WTC11 (cell line): ENCODE results near the gene GAA. TPM values are rescaled to one million over a fixed set of nuclear protein-coding genes. Genes with fewer than 3 reads are reported as not detected.

Source experiments
- ATAC-seq: fragments of 200-7000 bp; cut with Tn5 transposase; 2 replicates; pipeline ENCODE4 v1.10.0; 2021; ENCODE audit warnings: mild to moderate bottlenecking, moderate library complexity
- CTCF ChIA-PET: fragments of 300-600 bp; sonication (Branson Sonifier 250); formaldehyde crosslinking; loops from one replicate; lab custom pipeline; 2021; ENCODE audit warnings: antibody characterized with exemption; lab: Charles Lee
- POLR2A ChIA-PET: fragments of 350-600 bp; sonication (Branson Sonifier 250); formaldehyde crosslinking; loops from one replicate; lab custom pipeline; 2021; ENCODE audit warnings: antibody characterized with exemption; lab: Charles Lee
- DNase-seq: peaks from one replicate; pipeline ENCODE4 v3.0.0; 2021; ENCODE audit warnings: low spot score
- H3K27ac Mint-ChIP-seq: 2 replicates; pipeline ENCODE4 v1.8.0; 2021; ENCODE audit warnings: mixed read lengths
- H3K27me3 Mint-ChIP-seq: 2 replicates; pipeline ENCODE4 v1.8.0; 2021; ENCODE audit warnings: low read depth, mild to moderate bottlenecking, moderate library complexity, mixed read lengths
- H3K36me3 Mint-ChIP-seq: 2 replicates; pipeline ENCODE4 v1.8.0; 2021; ENCODE audit warnings: mixed read lengths
- H3K4me1 Mint-ChIP-seq: 2 replicates; pipeline ENCODE4 v1.8.0; 2022; ENCODE audit warnings: mixed read lengths
- H3K4me3 Mint-ChIP-seq: 2 replicates; pipeline ENCODE4 v1.8.0; 2021; ENCODE audit warnings: mild to moderate bottlenecking, moderate library complexity, mixed read lengths
- H3K9me3 Mint-ChIP-seq: 2 replicates; pipeline ENCODE4 v1.8.0; 2021; ENCODE audit warnings: mixed read lengths
- ATF2 ChIP-seq: sonication (generic); formaldehyde crosslinking; IDR thresholded peaks from 2 replicates; pipeline ENCODE4 v1.8.1; 2022; ENCODE audit warnings: low read depth, missing genetic modification reagents, borderline replicate concordance
- ATF6 ChIP-seq: sonication (generic); formaldehyde crosslinking; IDR thresholded peaks from 2 replicates; pipeline ENCODE4 v1.8.1; 2023; ENCODE audit warnings: mild to moderate bottlenecking, missing genetic modification reagents
- CDX4 ChIP-seq: fragments of 250-450 bp; sonication (Bioruptor Pico); IDR thresholded peaks from 2 replicates; pipeline ENCODE4 v1.9.0; 2021; ENCODE audit warnings: moderate library complexity, mild to moderate bottlenecking, inconsistent platforms, borderline replicate concordance
- E2F1 ChIP-seq: sonication (generic); formaldehyde crosslinking; IDR thresholded peaks from 2 replicates; pipeline ENCODE4 v1.8.0; 2022; ENCODE audit warnings: mild to moderate bottlenecking, missing genetic modification reagents
- FOXP1 ChIP-seq: sonication (generic); formaldehyde crosslinking; IDR thresholded peaks from 2 replicates; pipeline ENCODE4 v1.8.0; 2022; ENCODE audit warnings: missing genetic modification reagents, mild to moderate bottlenecking, moderate library complexity, borderline replicate concordance
- PRDM15 ChIP-seq: sonication (generic); formaldehyde crosslinking; IDR thresholded peaks from 2 replicates; pipeline ENCODE4 v1.8.0; 2022; ENCODE audit warnings: missing genetic modification reagents
- PRRX2 ChIP-seq: fragments of 250-450 bp; sonication (Bioruptor Pico); IDR thresholded peaks from 2 replicates; pipeline ENCODE4 v1.8.0; 2021; ENCODE audit warnings: mild to moderate bottlenecking
- SMAD3 ChIP-seq: sonication (generic); formaldehyde crosslinking; IDR thresholded peaks from 2 replicates; pipeline ENCODE4 v1.8.0; 2022; ENCODE audit warnings: missing genetic modification reagents, mild to moderate bottlenecking, borderline replicate concordance
- SOX15 ChIP-seq: fragments of 250-450 bp; sonication (Bioruptor Pico); IDR thresholded peaks from 2 replicates; pipeline ENCODE4 v1.9.0; 2021; ENCODE audit warnings: mild to moderate bottlenecking
- USF1 ChIP-seq: sonication (generic); formaldehyde crosslinking; IDR thresholded peaks from 2 replicates; pipeline ENCODE4 v1.8.0; 2022; ENCODE audit warnings: mild to moderate bottlenecking, missing genetic modification reagents
- USF2 ChIP-seq: sonication (generic); formaldehyde crosslinking; IDR thresholded peaks from 2 replicates; pipeline ENCODE4 v1.8.1; 2023; ENCODE audit warnings: mild to moderate bottlenecking, missing genetic modification reagents, moderate library complexity
- ZNF121 ChIP-seq: sonication (generic); formaldehyde crosslinking; IDR thresholded peaks from 2 replicates; pipeline ENCODE4 v1.8.0; 2023; ENCODE audit warnings: missing genetic modification reagents
- ZNF671 ChIP-seq: fragments of 250-450 bp; sonication (Bioruptor Pico); IDR thresholded peaks from 2 replicates; pipeline ENCODE4 v1.8.0; 2021; ENCODE audit warnings: mild to moderate bottlenecking
- total RNA-seq: library from RNA; stranded (reverse); gene quantifications from 3 replicates; pipeline ENCODE4 v1.2.3, GENCODE V29; 2021

GAA gene
- total RNA-seq, 1 experiment from 2014 or later: 91.6 TPM

- TF ChIP-seq USF1 (CRISPR knock-in tag) (no peak), FOXP1 (CRISPR knock-in tag) (no peak), ZNF121 (CRISPR knock-in tag) (no peak), E2F1 (CRISPR knock-in tag) (no peak)
These were observed 1.5 kb downstream of the GAA start (continued) for GRCh38 chr17:80102664-80103448.

- ATAC-seq: no peak
- 0 out of 2 replicates have a peak overlapping the region, but pooled peaks have one; percentile 9 for H3K27ac Mint-ChIP-seq
- ChIA-PET POLR2A (interaction anchor here (1.3 kb wide), 1 partner anchor 9 kb away, joined by 3 read pairs; no protein-coding TSS in a partner anchor), CTCF (interaction anchor here (0.6 to 1.8 kb wide), 3 partner anchors 21 to 97 kb away, joined by 3 to 11 read pairs (median 5); no protein-coding TSS in a partner anchor)
- no peak for DNase-seq
- H3K4me3 Mint-ChIP-seq: no peak overlapping the region; the same call in 1 of the 2 replicates
- peaks cover 17% of the 10 kb centered on the region for H3K4me1 Mint-ChIP-seq
- no peaks in the 10 kb centered on the region for H3K9me3 Mint-ChIP-seq
- TF ChIP-seq ATF2 (CRISPR knock-in tag) (no peak), CDX4 (no peak), ATF6 (CRISPR knock-in tag) (no peak), PRRX2 (CRISPR knock-in tag) (no peak), PRDM15 (no peak), SOX15 (CRISPR knock-in tag) (no peak), E2F1 (CRISPR knock-in tag) (no peak), ZNF671 (CRISPR knock-in tag) (no peak), SMAD3 (CRISPR knock-in tag) (no peak), USF2 (CRISPR knock-in tag) (no peak)
- TF ChIP-seq, all 79 proteins: peak for 0
- Mint-ChIP-seq H3K27me3 (peaks cover 12% of the 10 kb centered on the region), H3K36me3 (no peaks in the 10 kb centered on the region)
These were observed 2.2 kb downstream of the GAA start for GRCh38 chr17:80103449-80104085.
